ENCODE measurements around the gene CORO2B. TPM values are rescaled to one million over a fixed set of nuclear protein-coding genes. Genes with fewer than 3 reads are reported as not detected.

CORO2B gene
- total and polyA plus RNA-seq, 9 of the 15 experiments (the other 6 are each of a cell fraction or from before 2014, with no cell fraction given), result not detected

DNA sequence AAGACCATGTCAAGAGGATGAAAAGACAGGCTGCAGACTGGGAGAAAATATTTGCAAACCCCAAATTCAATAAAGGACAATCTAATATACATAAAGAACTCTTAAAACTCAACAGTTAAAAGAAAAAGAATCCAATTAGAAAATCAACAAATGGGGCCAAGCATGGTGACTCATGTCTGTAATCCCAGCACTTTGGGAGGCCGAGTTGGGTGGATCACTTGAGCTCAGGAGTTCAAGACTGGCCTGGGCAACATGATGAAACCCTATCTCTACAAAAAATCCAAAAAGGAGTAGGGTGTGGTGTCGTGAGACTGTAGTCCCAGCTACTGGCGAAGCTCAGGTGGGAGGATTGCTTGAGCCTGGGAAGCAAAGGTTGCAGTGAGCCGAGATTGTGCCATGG is 184.3 kb downstream of the CORO2B start:
- Histone ChIP-seq H3K36me3 (ENCODE audit: control insufficient read depth, insufficient read depth, low read length) (no peaks in the 10 kb centered on the region), H2AFZ (ENCODE audit: low read depth, low read length) (no peak overlapping the region), H3K4me3 (no peak overlapping the region), H3K9ac (ENCODE audit: insufficient read depth in 1 of 2, low read depth in 2 of 2, low read length in 2 of 2) (no peak overlapping the region), H3K9me1 (ENCODE audit: control insufficient read depth, insufficient read depth, low read length) (no peaks in the 10 kb centered on the region), H3K9me3 (replicated peaks; ENCODE audit: control insufficient read depth, insufficient read depth, low read depth, low read length) (no peaks in the 10 kb centered on the region), H4K20me1 (replicated peaks; ENCODE audit: control insufficient read depth, insufficient read depth, low read length) (no peaks in the 10 kb centered on the region), H3K79me2 (ENCODE audit: control insufficient read depth, insufficient read depth, low read length) (no peaks in the 10 kb centered on the region), H3K27me3 (ENCODE audit: control insufficient read depth in 2 of 2, insufficient read depth in 2 of 2, low read length in 2 of 2) (peaks cover 0 to 4% of the 10 kb centered on the region in 2 experiments; a peak in 1 of 5 replicates), H3K4me2 (ENCODE audit: insufficient read depth, low read length) (no peak overlapping the region), H3K4me1 (replicated peaks in 1 of 2; ENCODE audit: control insufficient read depth in 2 of 2, insufficient read depth in 2 of 2, low read length in 2 of 2) (no peaks in the 10 kb centered on the region), H3K27ac (ENCODE audit: extremely low read depth, low read depth, low read length) (no peak overlapping the region)
- in situ Hi-C loops (cut with MboI), result no loop called here
- ATAC-seq, result no peak
- ChIA-PET CTCF (ENCODE audit: low intra/inter-chr PET ratio) (no interaction called here), POLR2A (no interaction called here)
- BruUV-seq (replicated peaks), result no TSS peak
- intact Hi-C loops (cut with micrococcal nuclease), result no loop called here
- no peak for FAIRE-seq
- TF ChIP-seq CBFA2T3 (IDR thresholded peaks at IDR 0.05) (0 out of 2 replicates have a peak, but pooled peaks have one; percentile 5), HDAC1 (IDR thresholded peaks at IDR 0.05) (no peak), ZNF274 (IDR thresholded peaks at IDR 0.05; ENCODE audit: borderline replicate concordance, low read depth, low read length) (no peak), E2F3 (CRISPR knock-in tag; IDR thresholded peaks at IDR 0.05) (no peak), ESRRB (CRISPR knock-in tag; IDR thresholded peaks at IDR 0.05; ENCODE audit: borderline replicate concordance) (no peak), FOSL1 (tag; conservative IDR thresholded peaks at IDR 0.05) (0 out of 2 replicates have a peak, but pooled peaks have one; percentile 41), CEBPG (CRISPR knock-in tag; IDR thresholded peaks at IDR 0.05) (no peak), CEBPG (tag; conservative IDR thresholded peaks at IDR 0.05 in 1 of 2, IDR thresholded peaks at IDR 0.05 in 1 of 2) (peak in 1 of 2 experiments; percentile 44; a peak in 1 of 4 replicates), THRAP3 (IDR thresholded peaks at IDR 0.05; ENCODE audit: borderline replicate concordance) (no peak), SRSF9 (IDR thresholded peaks at IDR 0.05; ENCODE audit: borderline replicate concordance, low read depth, low read length) (no peak)
- TF ChIP-seq, protein P1, sequence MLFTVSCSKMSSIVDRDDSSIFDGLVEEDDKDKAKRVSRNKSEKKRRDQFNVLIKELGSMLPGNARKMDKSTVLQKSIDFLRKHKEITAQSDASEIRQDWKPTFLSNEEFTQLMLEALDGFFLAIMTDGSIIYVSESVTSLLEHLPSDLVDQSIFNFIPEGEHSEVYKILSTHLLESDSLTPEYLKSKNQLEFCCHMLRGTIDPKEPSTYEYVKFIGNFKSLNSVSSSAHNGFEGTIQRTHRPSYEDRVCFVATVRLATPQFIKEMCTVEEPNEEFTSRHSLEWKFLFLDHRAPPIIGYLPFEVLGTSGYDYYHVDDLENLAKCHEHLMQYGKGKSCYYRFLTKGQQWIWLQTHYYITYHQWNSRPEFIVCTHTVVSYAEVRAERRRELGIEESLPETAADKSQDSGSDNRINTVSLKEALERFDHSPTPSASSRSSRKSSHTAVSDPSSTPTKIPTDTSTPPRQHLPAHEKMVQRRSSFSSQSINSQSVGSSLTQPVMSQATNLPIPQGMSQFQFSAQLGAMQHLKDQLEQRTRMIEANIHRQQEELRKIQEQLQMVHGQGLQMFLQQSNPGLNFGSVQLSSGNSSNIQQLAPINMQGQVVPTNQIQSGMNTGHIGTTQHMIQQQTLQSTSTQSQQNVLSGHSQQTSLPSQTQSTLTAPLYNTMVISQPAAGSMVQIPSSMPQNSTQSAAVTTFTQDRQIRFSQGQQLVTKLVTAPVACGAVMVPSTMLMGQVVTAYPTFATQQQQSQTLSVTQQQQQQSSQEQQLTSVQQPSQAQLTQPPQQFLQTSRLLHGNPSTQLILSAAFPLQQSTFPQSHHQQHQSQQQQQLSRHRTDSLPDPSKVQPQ (CRISPR knock-in tag; IDR thresholded peaks at IDR 0.05; ENCODE audit: borderline replicate concordance), result no peak
- TF ChIP-seq, protein P2, sequence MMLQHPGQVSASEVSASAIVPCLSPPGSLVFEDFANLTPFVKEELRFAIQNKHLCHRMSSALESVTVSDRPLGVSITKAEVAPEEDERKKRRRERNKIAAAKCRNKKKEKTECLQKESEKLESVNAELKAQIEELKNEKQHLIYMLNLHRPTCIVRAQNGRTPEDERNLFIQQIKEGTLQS (IDR thresholded peaks at IDR 0.05), result peak; percentile 54; the same call in 1 of the 2 replicates
- TF ChIP-seq, protein P2 (CRISPR knock-in tag; conservative IDR thresholded peaks at IDR 0.05), result no peak
- TF ChIP-seq, protein P3, sequence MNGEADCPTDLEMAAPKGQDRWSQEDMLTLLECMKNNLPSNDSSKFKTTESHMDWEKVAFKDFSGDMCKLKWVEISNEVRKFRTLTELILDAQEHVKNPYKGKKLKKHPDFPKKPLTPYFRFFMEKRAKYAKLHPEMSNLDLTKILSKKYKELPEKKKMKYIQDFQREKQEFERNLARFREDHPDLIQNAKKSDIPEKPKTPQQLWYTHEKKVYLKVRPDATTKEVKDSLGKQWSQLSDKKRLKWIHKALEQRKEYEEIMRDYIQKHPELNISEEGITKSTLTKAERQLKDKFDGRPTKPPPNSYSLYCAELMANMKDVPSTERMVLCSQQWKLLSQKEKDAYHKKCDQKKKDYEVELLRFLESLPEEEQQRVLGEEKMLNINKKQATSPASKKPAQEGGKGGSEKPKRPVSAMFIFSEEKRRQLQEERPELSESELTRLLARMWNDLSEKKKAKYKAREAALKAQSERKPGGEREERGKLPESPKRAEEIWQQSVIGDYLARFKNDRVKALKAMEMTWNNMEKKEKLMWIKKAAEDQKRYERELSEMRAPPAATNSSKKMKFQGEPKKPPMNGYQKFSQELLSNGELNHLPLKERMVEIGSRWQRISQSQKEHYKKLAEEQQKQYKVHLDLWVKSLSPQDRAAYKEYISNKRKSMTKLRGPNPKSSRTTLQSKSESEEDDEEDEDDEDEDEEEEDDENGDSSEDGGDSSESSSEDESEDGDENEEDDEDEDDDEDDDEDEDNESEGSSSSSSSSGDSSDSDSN (IDR thresholded peaks at IDR 0.05; ENCODE audit: borderline replicate concordance in 1 of 2, low read depth in 2 of 2, low read length in 2 of 2), result no peak
- WGBS (ENCODE audit: insufficient coverage, low coverage, missing lambda C conversion rate), result 0% methylated on average over 4 of the region's 4 CpGs
- DNase-seq (ENCODE audit: extremely low read depth in 1 of 4, low spot score in 3 of 4), result no peak

All from K562 (cell line).